Measurements from ENCODE around the gene HIBADH.
"Not testable (repeated sequence)": the region's sequence is repeated elsewhere in the genome, so short reads cannot be mapped to it uniquely, and the experiment has no call there.

HIBADH gene

DNA sequence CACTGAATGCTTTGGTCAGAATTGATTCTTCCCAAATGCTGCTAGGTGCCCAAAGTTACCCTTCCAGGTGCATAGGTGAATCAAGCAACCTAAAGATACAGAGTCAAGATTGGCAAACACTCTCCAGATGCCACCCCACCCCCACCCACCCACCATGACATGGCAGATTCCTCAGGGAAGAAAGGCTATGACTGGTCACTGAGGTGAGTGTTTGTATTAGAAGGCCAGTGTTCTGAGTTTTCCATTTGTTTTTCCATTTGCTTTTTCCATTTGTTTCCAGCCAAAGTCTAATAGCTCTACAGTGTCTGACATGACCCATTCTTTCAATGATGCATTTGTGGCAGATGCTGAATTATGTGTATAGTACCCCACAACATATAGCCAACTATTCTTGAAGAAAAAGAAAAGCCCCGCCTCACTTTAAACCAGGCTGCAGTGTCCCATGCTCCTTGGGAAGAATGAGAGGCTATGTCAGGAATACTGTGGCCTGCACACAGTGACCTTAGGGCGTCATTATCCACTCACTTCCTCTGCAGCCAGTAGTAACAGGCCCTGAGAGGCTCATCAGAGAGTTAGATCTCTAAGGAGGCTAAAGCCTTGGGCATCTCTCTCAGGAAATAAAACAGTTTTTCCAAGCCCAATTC lies 16.1 kb upstream of the HIBADH start:
- DNase-seq: no peak

DNA sequence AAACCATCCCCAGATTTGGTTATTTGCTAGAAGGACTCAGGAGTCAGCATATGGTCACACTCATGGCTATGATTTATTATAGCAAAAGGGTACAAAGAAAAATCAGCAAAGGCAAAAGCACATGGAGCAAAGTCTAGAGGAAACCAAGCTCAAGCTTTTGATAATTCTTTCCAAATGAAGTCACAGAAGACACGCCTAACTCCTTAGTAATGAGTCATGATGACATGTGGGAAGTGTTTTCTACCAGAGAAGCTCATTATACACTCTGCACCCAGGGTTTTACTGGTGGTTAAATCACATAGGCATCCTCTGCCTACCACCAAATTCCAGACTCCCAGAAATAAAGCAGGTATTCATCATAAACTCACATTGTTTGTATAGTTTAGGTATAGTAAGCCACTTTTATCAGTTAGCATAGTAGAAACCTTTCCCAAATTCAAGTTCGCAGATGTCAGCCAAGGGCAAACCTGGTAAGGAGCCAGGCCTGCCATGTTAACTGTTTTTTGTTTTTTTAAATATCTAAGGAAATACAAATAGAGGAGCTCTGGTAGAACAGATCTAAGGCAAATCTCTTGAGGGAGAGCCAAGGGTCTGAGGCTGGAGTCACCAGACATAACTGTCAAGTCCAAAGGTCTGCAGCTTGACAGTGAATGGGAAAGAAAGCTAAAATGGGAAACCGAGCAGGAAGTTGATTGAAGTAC lies 15.4 kb upstream of the HIBADH start:
- no peak for DNase-seq

DNA sequence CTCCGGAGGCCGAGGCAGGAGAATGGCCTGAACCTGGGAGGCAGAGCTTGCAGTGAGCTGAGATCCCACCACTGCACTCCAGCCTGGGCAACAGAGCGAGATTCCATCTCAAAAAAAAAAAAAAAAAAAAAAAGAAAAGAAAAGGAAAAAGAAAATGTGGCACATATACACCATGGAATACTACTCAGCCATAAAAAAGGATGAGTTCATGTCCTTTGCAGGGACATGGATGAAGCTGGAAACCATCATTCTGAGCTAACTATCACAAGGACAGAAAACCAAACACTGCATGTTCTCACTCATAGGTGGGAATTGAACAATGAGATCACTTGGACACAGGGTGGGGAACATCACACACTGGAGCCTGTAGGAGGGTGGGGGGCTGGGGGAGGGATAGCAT lies 11.4 kb upstream of the HIBADH start:
- DNase-seq: not testable (repeated sequence)

- no peak for DNase-seq
Measured at GRCh38 chr7:27671675-27672074, 9.0 kb upstream of the HIBADH start.

- DNase-seq: no peak
Measured at GRCh38 chr7:27670676-27671075, 8.0 kb upstream of the HIBADH start.

- no peak for DNase-seq
Measured at GRCh38 chr7:27670177-27670576, 7.5 kb upstream of the HIBADH start.

DNA sequence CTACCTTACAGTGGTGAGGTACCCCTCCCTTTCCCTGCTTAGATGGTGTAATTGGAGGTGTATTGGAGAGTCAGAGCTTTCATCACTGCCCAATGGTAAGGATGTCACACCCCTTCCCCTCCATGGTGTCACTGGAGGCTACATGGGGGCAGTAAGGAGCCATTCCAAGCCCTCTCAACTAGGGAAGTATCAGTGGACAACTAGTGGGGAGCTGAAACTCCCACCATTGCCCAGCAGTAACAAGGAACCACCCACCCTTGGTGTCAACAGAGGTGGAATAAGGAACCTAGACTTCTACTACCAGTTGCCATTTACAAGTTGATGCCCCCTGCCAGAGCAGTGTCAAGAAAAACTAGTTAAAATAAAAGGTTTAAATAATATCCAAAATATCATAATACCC lies 2.8 kb upstream of the HIBADH start:
- DNase-seq: no peak

GRCh38 chr7:27663989-27664331 lies 1.3 kb upstream of the HIBADH start:
- DNase-seq: no peak

DNA sequence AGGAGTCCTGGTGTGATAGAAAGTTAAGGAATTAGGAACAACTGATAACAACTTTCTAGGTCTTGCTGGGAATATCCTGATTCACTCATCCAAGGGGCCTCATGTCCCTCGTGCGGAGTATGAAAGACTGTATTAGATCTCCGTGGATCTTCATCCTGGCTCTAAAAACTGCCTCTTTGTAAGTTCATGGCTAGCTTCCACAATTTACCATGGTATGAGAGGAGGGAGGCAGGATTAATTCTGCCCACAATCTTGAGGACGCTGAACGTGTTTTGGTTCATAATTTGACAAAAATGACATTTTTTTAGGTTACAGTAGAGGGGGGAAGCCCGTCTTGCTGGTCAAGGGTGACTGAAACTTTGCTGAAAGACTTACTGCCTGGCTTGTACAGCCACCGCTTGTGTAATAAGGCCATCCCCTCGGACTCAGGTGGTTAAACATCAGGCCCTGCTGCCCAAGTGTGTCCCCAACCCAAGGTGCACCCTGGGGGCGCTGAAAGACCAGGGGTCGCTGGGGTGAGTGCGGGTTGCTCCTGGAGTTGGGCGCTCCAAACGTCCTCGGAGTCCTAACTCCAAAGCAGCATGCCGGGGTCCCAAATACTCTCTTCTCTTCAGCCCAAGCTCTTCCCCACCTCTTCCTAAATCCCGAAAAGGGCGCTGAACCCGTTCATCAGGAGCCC lies 733 bp downstream of the HIBADH start:
- peak; percentile 12 for DNase-seq

DNA sequence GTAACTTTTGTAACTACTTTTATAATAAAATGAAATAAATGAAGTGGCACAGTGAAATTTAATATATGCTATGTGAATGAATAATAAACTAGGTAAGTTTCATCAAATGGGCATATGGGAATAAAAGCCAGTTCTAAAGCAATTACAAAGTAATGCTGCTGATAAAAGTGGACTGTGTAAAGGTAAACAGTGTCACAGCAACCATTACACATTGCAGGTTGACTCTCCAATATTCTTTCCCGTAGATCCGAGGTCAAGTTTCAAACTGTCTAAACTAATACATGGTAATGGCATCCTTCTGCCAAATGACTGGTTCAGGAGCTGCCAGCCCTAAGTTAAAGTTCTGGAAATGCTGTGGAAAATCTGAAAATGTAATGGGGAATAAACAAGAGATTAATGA lies 6.0 kb downstream of the HIBADH start:
- DNase-seq: no peak

DNA sequence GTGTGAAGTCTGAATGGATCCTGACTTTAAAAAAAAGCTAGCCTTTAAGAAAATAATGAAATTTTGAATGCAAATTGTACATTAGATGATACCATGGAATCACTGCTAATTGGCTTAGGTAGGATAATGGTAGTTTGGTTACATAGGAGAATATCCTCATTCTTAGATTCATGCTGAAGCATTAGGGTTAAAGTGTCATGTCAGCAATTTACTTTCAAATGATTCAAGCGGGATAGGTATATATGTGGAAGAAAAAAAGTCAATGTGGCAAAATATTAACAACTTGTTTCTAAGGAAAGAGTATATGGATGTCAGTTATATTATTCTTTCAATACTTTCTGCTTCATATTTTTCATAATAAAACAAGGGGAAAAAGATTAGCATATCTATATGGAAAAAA lies 7.5 kb downstream of the HIBADH start:
- no peak for DNase-seq

GRCh38 chr7:27652518-27652917 lies 10.2 kb downstream of the HIBADH start:
- no peak for DNase-seq

- no peak for DNase-seq
Measured at GRCh38 chr7:27651702-27652101, 11.0 kb downstream of the HIBADH start.

- no peak for DNase-seq
Measured at GRCh38 chr7:27650283-27650682, 12.4 kb downstream of the HIBADH start.

DNA sequence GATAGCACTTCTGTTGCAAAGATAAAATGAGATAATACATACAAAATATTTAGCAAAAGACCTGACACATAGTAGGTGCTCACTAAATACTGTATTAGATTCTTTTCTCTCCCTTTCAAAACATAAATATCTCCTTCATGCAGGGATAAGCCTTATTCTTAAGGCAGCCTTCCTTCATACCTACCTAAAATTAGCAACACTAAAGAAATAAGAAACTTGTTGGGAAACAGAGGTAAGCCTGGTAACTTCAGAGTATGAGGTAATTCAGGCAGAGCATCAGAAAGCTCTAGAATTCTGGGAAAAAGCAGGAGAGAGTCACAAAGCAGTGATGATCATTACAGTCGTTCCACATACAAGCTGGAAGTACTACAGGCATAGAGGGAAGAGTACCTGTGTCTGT lies 15.2 kb downstream of the HIBADH start:
- DNase-seq: no peak

DNA sequence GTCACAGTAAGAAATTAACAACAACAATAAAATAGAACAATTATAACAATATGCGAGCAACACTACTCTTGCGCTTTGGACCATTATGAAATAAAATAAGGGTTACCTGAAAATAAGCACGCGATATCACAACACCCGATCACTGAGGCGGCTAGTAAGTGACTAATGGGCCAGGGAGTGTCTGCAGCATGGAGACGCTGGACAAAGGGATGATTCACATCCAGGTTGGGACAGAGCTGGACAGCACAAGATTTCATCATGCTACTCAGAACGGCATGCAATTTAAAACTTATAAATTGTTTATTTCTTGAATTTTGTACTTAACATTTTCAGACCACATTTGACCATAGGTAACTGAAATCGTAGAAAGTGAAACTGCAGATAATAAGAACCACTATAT lies 15.6 kb downstream of the HIBADH start:
- no peak for DNase-seq

GRCh38 chr7:27642271-27642670 lies 20.4 kb downstream of the HIBADH start:
- no peak for DNase-seq

GRCh38 chr7:27641581-27642230 lies 21.0 kb downstream of the HIBADH start:
- DNase-seq: no peak

DNA sequence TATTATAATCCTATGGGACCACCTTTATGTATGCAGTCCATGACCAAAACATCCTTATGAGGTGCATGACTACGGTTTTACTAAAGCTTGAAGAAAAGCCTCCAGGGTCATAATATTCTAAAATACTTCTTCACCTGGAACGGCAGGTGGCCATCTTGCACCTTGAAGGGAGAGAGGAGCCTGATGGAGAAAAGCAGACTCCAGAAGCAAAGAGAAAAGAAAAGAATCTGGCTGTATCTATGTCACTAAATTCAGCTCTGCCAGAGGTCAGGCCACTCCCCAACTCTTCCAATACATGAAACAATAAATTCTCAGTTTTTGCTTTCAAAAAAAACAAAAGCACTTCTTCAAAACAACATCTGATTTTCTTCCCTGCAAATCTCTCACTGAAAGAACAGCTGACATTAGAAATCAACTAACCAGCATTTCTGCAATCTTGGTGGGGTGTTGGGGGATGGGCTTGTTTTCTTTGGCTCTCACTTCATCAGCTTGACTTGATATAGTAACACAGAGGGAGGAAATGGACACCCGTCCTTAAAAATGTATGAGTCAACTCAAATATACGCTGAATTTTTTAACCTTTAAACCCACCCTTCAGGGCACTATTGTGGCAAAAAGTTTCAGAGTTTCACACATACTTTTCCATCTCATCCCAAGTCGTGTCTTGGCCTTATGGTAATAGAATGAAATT lies 21.7 kb downstream of the HIBADH start:
- DNase-seq: no peak

DNA sequence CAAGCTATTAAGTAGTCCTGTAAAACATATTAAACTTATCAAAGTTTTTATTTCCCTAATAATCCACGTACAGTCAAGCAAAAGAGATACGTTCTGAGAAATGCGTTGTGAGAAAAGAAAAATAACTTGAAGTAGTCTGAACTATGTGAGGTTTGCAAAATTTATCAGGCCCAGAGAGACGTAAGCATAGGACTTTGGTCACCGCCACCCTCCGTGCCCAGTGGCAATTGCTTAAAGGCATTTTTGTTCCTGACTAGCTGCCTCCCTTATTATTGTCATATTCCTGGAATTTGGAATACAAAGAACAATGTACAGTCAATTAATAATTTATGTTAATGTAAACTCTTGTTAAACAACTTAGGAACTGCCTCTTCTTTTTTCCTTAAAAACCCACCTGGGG lies 22.8 kb downstream of the HIBADH start:
- DNase-seq: no peak

DNA sequence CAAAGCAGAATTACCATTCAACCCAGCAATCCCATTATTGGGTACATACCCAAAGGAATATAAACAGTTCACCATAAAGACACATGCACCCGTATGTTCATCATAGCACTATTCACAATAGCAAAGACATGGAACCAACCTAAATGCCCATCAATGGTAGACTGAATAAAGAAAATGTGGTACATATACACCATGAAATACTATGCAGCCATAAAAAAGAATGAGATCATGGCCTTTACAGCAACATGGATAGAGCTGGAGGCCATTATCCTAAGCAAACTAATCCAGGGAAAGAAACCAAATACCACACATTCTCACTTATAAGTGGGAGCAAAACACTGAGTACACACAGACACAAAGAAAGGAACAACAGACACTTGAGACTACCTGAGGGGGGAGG lies 23.6 kb downstream of the HIBADH start:
- DNase-seq: not testable (repeated sequence)

- no peak for DNase-seq
Measured at GRCh38 chr7:27636326-27637006, 26.2 kb downstream of the HIBADH start.

DNA sequence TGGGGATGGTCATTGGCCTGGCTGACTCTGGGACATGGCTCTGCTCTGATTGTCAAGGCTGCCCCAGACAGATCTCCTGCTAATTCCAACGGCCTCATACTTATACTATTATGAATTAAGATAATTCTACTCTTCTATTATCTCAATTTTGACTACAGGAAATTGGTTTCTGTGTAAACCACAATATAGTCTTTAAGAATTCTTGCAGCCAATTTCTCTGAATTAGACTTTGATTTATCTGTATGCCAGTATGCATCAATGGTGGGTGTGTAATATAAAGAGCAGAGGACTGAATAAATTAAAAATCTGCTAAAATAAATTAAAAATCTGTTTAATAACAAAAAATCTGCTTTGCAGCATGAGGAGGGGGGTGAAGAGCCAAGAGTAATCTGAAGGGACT lies 27.0 kb downstream of the HIBADH start:
- DNase-seq: no peak
